ENCODE results near the gene MYO1A.

Gene MYO1A

DNA sequence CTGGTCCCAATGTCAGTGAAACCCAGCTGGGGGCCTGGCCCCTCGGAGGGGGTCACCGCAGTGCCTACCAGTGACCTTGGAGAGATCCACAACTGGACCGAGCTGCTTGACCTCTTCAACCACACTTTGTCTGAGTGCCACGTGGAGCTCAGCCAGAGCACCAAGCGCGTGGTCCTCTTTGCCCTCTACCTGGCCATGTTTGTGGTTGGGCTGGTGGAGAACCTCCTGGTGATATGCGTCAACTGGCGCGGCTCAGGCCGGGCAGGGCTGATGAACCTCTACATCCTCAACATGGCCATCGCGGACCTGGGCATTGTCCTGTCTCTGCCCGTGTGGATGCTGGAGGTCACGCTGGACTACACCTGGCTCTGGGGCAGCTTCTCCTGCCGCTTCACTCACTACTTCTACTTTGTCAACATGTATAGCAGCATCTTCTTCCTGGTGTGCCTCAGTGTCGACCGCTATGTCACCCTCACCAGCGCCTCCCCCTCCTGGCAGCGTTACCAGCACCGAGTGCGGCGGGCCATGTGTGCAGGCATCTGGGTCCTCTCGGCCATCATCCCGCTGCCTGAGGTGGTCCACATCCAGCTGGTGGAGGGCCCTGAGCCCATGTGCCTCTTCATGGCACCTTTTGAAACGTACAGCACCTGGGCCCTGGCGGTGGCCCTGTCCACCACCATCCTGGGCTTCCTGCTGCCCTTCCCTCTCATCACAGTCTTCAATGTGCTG, 54.6 kb downstream of the MYO1A start:
- TF ChIP-seq, protein P1, sequence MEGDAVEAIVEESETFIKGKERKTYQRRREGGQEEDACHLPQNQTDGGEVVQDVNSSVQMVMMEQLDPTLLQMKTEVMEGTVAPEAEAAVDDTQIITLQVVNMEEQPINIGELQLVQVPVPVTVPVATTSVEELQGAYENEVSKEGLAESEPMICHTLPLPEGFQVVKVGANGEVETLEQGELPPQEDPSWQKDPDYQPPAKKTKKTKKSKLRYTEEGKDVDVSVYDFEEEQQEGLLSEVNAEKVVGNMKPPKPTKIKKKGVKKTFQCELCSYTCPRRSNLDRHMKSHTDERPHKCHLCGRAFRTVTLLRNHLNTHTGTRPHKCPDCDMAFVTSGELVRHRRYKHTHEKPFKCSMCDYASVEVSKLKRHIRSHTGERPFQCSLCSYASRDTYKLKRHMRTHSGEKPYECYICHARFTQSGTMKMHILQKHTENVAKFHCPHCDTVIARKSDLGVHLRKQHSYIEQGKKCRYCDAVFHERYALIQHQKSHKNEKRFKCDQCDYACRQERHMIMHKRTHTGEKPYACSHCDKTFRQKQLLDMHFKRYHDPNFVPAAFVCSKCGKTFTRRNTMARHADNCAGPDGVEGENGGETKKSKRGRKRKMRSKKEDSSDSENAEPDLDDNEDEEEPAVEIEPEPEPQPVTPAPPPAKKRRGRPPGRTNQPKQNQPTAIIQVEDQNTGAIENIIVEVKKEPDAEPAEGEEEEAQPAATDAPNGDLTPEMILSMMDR (IDR thresholded peaks at IDR 0.05; ENCODE audit: low read depth, low read length) = no peak

DNA sequence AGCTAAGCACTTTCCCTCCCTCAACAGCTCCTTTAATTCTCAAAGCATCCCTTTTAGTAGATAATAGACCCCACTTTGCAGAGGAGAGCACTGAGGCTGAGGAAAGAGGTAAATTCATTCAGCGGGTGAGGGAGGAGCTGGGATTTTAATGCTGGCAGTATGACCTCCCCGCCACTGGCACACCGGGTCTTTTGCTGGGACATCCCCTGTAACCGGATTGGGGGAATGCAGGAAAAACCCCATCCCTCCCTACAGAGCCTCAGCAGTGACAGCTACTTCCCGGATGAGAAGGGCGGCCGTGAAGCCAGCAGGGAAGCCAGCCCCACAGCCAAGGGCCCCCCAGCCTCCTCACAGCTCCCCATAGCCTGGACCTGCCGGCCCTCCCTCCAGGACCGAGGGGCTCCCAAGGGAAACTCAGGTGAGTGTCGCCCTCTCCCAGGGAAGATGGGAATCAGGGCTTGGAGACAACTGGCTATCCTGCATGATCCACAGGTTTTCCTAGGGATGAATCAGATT, 55.6 kb downstream of the MYO1A start:
- TF ChIP-seq, protein P1 (IDR thresholded peaks at IDR 0.05; ENCODE audit: low read depth, low read length) = no peak
- DNase-seq (ENCODE audit: extremely low read depth, low read depth) = no peak

More for the DNA sequence above, 54.6 kb downstream of the MYO1A start:
- DNase-seq (ENCODE audit: extremely low read depth, low read depth) = no peak

DNA sequence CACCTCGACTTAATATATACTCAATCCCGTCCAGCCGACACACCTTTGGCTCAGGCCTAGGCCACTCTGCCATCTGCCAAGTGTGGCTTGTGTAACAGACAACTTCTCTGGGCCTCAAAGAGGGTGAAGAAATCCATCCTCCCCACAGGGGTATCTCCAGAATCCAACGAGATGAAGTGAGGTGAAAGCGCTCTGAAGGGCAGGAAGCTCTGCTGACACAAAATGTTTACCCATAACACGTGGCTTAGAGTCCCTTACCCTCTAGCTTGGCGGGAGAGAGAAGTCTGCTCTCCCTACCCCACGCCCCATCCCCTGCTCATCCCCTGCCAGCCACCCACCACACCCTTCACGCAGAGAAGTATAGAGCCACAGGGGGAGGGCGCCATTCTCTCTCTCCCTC, 56.6 kb downstream of the MYO1A start:
- DNase-seq (ENCODE audit: extremely low read depth, low read depth) = no peak
- TF ChIP-seq, protein P1 (IDR thresholded peaks at IDR 0.05; ENCODE audit: low read depth, low read length) = no peak

DNA sequence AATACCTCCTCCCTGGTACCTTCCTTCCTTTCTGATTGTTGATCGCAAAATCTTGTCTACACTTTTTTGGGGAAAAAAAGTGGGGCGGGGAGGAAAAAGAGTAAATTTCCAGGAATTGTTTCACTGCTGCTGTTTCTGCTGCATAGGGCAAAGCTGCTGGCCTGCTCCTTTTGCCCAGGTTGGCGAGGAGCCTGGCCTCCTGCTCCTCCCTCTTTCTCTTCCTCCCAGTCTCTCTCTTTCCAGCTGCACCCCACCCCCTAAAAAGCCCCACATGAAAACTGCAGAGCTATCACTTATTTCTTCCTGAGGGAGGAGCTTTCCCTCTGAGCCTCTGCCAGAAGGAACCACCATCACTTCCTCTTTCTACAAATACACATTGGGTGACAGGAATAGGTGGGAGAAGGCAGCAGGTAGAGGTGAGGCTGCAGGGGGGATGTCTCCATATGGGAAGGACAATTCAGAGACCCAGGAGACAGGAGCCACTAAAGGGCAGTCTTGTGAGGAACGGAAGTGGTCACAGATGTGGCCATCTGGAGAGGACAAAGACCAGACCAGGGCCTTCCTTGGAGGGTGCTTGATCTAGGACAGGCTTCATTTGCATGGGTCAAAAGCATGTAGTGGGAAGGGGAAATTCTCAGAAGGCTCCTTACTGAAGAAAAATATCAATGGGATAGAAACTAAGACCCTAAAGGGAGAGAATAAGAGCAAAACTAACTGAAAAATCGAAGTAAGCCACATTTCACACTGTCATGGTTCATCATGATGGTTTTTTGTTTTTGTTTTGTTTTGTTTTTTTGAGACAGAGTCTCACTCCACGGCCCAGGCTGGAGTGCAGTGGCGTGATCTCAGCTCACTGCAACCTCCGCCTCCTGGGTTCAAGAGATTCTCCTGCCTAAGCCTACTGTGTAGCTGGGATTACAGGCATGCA, 58.3 kb downstream of the MYO1A start:
- no peak for DNase-seq (ENCODE audit: extremely low read depth, low read depth)
- TF ChIP-seq, protein P1 (IDR thresholded peaks at IDR 0.05; ENCODE audit: low read depth, low read length) = no peak

DNA sequence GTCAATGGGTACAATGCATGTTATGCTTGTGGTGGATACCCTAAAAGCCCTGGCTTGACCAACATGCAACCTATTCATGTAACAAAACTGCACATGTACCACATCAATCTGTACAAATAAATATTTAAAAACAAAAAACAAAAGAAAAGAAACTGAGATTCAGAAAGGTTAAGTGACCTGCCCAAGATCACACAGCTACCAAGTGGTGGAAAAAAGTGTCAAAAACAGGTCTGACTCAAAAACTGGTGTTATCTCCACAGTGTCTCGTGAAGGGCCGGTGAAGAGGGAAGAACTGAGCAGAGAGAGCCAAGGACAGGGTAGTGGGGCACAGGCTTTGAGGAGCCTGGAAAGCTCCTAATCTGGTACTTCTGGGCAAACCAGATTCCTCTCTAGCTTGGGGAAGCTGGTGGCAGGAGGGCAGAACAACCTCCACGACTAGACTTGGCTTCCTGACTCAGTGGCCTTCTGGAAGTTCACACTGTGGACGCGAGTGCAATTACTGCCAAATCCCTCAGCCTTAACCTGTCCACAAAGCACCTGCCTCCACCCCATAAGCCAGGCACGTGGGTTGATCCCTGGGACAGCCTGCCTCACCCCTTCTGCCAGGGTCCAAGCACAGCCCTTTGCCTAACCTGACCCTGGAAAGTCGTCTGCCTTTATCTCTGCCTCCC, 59.1 kb downstream of the MYO1A start:
- no peak for DNase-seq (ENCODE audit: extremely low read depth, low read depth)
- TF ChIP-seq, protein P1 (IDR thresholded peaks at IDR 0.05; ENCODE audit: low read depth, low read length) = no peak

DNA sequence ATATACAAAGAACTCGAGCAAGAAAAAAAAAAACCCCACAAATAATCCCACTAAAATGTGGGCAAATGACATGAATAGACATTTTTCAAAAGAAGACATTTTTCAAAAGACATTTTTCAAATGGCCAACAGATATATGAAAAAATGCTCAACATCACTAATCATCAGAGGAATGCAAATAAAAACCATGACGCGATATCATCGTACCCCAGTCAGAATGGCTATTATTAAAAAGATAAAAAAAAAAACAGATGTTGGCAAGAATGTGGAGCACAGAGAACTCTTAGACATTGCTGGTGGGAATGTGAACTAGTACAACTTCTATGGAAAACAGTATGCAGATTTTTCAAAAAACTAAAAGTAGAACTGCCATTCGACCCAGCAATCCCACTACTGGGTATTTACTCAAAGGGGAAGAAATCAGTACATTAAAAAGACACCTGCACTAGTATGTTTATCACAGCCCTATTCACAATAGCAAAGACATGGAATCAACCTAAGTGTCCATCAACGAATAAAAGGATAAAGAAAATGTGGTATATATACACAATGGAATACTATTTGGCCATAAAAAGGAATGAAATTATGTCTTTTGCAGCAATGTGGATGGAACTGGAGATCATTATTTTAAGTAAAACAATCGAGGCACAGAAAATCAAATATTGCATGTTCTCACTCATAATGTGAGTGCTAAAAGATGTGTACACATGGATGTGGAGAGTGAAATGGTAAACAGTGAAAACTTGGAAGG, 59.9 kb downstream of the MYO1A start:
- TF ChIP-seq, protein P1 (IDR thresholded peaks at IDR 0.05; ENCODE audit: low read depth, low read length) = no peak
- no peak for DNase-seq (ENCODE audit: extremely low read depth, low read depth)
